ENCODE results near the gene CDKN2A.
A peak's percentile ranks its signal among the peaks of the same experiment; 100 is the strongest.

CDKN2A gene

GRCh38 chr9:21945606-21946005, 48.6 kb downstream of the CDKN2A start:
- Mint-ChIP-seq H3K27ac (no peak overlapping the region), H3K4me1 (no peaks in the 10 kb centered on the region), H3K27me3 (peaks cover 58% of the 10 kb centered on the region), H3K36me3 (no peaks in the 10 kb centered on the region), H3K9me3 (no peaks in the 10 kb centered on the region), H3K4me3 (no peak overlapping the region)
- ATAC-seq, result no peak

- Mint-ChIP-seq H3K36me3 (no peaks in the 10 kb centered on the region), H3K27ac (no peak overlapping the region)
Measured at GRCh38 chr9:21943464-21943863, 50.7 kb downstream of the CDKN2A start.

GRCh38 chr9:21941337-21941995, 52.7 kb downstream of the CDKN2A start:
- ATAC-seq, result no peak
- Mint-ChIP-seq H3K4me1 (no peaks in the 10 kb centered on the region), H3K27ac (no peak overlapping the region), H3K36me3 (no peaks in the 10 kb centered on the region), H3K4me3 (no peak overlapping the region), H3K27me3 (peaks cover 41% of the 10 kb centered on the region), H3K9me3 (no peaks in the 10 kb centered on the region)

More at GRCh38 chr9:21943464-21943863, 50.7 kb downstream of the CDKN2A start:
- Mint-ChIP-seq H3K27me3 (peaks cover 54% of the 10 kb centered on the region), H3K4me3 (no peak overlapping the region), H3K9me3 (no peaks in the 10 kb centered on the region), H3K4me1 (no peaks in the 10 kb centered on the region)
- peak; percentile 45 for ATAC-seq

- Mint-ChIP-seq H3K36me3 (peaks cover 17% of the 10 kb centered on the region), H3K9me3 (no peaks in the 10 kb centered on the region), H3K27ac (no peak overlapping the region), H3K27me3 (peaks cover 2% of the 10 kb centered on the region), H3K4me3 (no peak overlapping the region), H3K4me1 (no peaks in the 10 kb centered on the region)
- ATAC-seq, result no peak
Measured at GRCh38 chr9:21936161-21936560, 58.0 kb downstream of the CDKN2A start.

GRCh38 chr9:21935631-21936030, 58.6 kb downstream of the CDKN2A start:
- Mint-ChIP-seq H3K4me1 (no peaks in the 10 kb centered on the region), H3K27me3 (no peaks in the 10 kb centered on the region), H3K27ac (no peak overlapping the region), H3K4me3 (no peak overlapping the region), H3K9me3 (no peaks in the 10 kb centered on the region), H3K36me3 (peaks cover 23% of the 10 kb centered on the region)
- ATAC-seq, result no peak

GRCh38 chr9:21933865-21934264, 60.3 kb downstream of the CDKN2A start:
- Mint-ChIP-seq H3K27ac (no peak overlapping the region), H3K36me3 (peaks cover 30% of the 10 kb centered on the region), H3K9me3 (no peaks in the 10 kb centered on the region), H3K27me3 (no peaks in the 10 kb centered on the region), H3K4me1 (no peaks in the 10 kb centered on the region), H3K4me3 (no peak overlapping the region)
- ATAC-seq, result no peak

GRCh38 chr9:21933281-21933680, 60.9 kb downstream of the CDKN2A start:
- ATAC-seq, result no peak
- no peak overlapping the region for H3K4me3 Mint-ChIP-seq
- H3K36me3 Mint-ChIP-seq, result peaks cover 30% of the 10 kb centered on the region
- H3K27ac Mint-ChIP-seq, result no peak overlapping the region
- H3K4me1 Mint-ChIP-seq, result no peaks in the 10 kb centered on the region
- no peaks in the 10 kb centered on the region for H3K27me3 Mint-ChIP-seq
- H3K9me3 Mint-ChIP-seq, result no peaks in the 10 kb centered on the region

DNA sequence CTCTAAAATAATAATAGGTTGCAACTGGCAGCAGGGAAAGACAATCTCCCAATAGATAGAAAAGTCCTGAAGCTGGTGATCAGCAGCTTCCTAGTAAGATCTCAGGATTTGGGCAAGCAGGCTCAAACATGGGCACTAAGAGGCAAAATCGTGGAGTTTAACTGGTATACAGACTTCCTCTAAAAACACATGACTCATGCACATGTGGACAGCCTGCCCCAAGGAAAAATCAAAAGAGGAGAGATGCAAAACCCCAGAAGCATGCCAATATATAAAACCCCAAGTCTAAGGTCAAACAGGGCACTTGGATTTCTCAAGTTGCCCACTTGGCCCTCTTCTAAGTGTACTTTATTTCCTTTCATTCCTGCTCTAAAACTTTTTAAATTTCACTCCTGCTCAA, 62.8 kb downstream of the CDKN2A start:
- Mint-ChIP-seq H3K4me1 (no peaks in the 10 kb centered on the region), H3K9me3 (no peaks in the 10 kb centered on the region), H3K27ac (no peak overlapping the region), H3K36me3 (peaks cover 30% of the 10 kb centered on the region), H3K27me3 (no peaks in the 10 kb centered on the region), H3K4me3 (no peak overlapping the region)
- no peak for ATAC-seq

DNA sequence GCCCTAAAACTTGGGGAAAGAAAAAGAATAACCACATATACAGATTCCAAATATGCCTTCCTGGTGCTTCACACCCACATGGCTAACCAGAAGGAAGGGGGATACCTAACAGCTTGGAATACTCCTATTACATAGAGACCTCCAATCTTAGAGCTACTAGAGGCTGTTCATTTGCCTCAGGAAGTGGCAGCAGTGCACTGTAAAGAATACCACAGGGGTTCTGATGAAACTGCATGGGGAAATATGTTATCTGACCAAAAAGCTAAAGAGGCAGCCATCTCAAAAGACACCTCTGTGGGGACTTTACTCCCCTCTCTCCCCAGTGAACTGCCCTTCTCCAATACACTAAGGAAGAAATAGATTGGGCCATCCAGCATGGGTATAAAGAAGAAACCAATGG, 66.4 kb downstream of the CDKN2A start:
- Mint-ChIP-seq H3K4me1 (no peaks in the 10 kb centered on the region), H3K4me3 (no peak overlapping the region), H3K36me3 (peaks cover 33% of the 10 kb centered on the region), H3K27ac (no peak overlapping the region), H3K27me3 (no peaks in the 10 kb centered on the region), H3K9me3 (no peaks in the 10 kb centered on the region)
- no peak for ATAC-seq

- no peak overlapping the region for H3K4me3 Mint-ChIP-seq
- no peak overlapping the region for H3K27ac Mint-ChIP-seq
- H3K27me3 Mint-ChIP-seq, result no peaks in the 10 kb centered on the region
- ATAC-seq, result no peak
- peaks cover 10% of the 10 kb centered on the region for H3K36me3 Mint-ChIP-seq
- no peaks in the 10 kb centered on the region for H3K9me3 Mint-ChIP-seq
- peaks cover 15% of the 10 kb centered on the region for H3K4me1 Mint-ChIP-seq
Measured at GRCh38 chr9:21923694-21924093, 70.5 kb downstream of the CDKN2A start.

- peaks cover 10% of the 10 kb centered on the region for H3K36me3 Mint-ChIP-seq
- peaks cover 14% of the 10 kb centered on the region for H3K9me3 Mint-ChIP-seq
- no peaks in the 10 kb centered on the region for H3K27me3 Mint-ChIP-seq
- no peak for ATAC-seq
- no peak overlapping the region for H3K27ac Mint-ChIP-seq
- peaks cover 18% of the 10 kb centered on the region for H3K4me1 Mint-ChIP-seq
- no peak overlapping the region for H3K4me3 Mint-ChIP-seq
Measured at GRCh38 chr9:21919377-21920362, 74.5 kb downstream of the CDKN2A start.
